NCI-H2196 treated with DMSO at 0.1 percent for 48 hours (cell line): ENCODE data around the gene SNAI3.
A peak's percentile ranks its signal among the peaks of the same experiment; 100 is the strongest.

Source experiments
- DNase-seq: peaks from one replicate; lab custom pipeline; 2025; ENCODE audit not compliant: unreplicated experiment; lab: John Stamatoyannopoulos, UW

The SNAI3 gene

DNA sequence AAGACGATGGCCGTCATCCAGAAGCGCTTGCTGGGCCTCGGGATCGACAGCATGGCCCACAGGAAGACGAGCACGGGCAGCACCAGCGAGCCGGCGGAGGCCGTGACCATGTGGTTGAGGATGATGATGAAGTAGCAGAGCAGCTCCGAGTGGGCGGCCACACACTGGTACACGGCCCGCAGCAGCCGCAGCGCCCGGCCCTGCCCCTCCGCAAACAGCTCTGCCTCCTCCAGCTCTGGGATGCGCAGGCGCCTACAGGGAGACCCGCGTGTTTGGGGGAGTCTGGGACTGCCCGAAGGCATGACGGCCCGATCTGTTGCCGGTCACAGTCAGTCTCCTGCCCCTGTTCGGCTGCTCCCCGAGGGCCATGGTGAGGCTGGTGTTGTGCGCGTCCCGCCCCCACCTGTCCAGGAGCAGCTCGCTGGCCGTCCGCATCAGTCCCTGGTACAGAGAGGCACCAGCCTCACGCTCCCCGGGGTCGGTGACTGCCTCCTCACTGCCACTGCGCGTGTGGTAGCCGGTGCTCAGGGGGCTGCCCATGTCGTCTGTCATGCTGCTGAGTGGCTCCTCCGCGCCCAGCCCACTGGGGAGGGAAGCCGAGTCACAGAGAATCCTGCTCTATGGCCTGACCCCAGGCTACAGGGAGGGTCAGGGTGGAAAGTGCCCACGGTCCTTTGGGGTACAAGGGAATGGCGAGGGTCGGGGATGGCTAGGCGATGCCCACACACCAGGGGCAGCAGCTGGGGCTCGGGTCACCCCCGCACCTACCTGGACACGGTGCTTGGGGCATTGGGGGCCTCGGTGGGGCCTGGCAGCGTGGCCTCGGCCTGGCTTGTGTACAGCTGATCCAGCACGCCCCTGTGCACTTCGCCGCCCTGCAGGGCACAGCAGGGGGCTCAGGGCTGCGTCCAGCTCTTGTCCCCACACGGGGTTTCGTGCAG lies 35.8 kb upstream of the SNAI3 start:
- no peak for DNase-seq

DNA sequence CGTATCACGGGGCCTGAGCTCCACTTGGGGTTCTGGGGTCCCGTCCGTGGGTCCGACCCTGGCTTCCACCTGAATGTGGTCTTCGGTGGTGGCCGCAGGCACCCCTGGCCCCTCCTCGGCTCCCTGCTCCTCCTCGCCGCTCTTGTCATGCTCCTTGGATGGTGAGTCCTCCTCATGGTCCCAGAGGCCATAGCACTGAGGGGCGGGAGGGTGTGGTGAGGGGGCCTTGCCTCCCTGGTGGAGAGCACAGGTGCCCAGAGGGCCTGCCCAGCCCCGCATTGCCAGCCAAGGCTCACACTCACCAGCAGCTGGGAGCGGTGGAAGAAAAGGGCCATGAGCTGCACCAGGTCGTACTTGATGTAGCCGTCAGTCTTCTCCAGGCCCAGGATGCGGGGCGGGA lies 34.9 kb upstream of the SNAI3 start:
- DNase-seq = no peak

DNA sequence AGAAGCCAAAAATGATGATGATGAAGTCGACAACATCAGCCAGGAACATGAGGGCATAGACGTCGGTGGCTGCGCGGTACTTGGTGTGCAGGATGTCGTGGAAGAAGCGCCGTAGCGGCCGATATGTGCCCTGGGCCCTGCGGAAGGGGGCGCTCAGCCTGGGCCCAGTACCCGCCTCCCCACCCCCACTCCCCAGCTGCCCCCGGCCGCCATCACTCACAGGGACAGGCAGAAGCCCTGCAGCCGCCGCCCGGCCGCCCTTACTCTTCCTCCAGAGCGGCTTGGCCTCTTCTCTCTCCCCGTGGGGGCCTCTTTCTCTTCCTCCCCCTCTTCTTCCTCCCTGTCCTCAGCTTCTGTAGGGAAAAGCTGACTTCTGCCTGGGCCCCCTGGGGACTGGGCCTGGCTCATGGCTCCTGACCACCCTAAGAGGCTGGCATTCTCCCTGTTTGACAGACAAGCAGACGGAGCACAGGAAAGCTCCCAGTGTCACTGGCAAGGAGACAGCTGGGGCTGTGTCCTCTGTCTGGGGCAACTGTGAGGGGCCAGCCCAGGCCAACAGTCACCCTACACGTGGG lies 34.2 kb upstream of the SNAI3 start:
- DNase-seq = no peak

DNA sequence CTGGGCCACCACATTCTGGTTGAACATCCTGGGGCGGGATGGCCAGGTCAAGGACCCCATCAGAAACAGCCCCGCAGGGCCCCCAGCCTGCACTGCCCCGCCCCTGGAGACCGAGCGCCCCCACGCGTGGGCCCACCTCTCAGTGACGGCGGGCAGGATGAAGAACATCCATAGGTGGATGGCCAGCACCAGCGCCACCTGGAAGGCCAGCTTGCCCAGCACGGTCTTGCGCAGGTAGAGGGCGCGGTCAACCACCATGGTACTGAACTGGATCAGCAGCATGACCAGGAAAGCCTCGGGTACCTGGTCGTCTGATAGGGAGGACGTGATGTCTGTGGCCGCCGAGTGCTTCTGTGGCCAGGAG lies 33.6 kb upstream of the SNAI3 start:
- DNase-seq = no peak

GRCh38 chr16:88719267-88719932 lies 33.1 kb upstream of the SNAI3 start:
- DNase-seq = no peak

DNA sequence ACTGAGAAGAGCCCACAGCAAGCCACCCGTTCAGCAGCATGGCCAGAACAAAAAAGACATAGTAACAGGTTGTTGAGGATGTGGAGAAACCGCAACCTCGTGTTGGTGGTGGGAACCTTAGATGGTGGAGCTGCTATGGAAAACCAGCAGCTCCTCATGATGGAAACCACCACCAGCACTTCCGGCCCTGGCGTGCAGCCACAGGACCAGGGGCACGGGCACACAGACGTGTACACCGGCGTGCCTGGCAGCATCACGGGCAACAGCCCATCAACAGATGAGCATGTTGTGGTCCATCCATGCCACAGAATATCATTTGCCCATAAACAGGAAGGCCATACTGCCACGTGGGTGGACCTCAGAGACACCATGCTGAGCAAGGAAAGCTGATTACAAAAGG lies 31.9 kb upstream of the SNAI3 start:
- DNase-seq = no peak

- no peak for DNase-seq
Measured at GRCh38 chr16:88716601-88717001, 30.3 kb upstream of the SNAI3 start.

- DNase-seq = no peak
Measured at GRCh38 chr16:88716201-88716600, 29.9 kb upstream of the SNAI3 start.

DNA sequence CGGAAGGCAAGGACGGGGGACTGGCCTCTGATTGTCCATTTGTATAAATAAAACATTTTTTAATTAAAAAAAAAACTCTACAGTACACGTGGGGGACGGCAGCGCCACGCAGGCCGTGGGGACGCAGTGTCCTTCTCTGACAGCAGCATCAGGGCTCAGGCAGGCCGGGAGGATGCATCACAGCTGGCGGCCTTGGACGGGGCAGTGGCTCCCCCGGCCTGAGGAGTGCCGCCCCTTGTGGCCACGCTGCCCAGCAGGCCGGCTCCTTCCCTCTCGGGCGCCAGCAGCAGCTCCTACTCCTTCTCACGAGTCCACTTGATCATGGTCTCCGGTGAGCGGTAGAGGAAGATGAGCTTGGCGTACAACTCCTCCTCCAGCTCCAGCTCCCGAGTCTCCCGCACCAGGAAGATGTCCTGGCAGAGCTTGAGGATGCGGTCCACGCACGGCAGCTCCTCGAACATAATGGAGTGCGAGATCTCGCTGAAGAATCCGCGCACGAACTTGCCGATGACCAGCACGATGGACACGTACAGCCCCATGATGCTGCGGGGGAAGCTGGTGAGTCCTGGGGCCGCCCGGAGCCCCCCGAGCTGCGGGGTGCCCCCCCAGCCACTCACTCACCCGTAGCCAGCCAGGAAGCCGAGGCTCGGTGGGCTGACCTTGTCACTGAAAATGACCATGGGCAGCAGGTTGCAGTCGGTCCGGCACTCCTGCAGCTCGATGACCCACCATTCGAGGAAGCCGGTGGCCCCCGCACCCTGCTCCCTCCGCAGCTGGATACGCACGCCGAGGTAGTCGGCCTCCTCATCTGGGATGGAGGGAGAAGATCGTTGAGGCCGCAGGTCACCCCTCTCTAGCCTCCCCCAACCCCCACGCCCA lies 29.2 kb upstream of the SNAI3 start:
- DNase-seq = no peak

DNA sequence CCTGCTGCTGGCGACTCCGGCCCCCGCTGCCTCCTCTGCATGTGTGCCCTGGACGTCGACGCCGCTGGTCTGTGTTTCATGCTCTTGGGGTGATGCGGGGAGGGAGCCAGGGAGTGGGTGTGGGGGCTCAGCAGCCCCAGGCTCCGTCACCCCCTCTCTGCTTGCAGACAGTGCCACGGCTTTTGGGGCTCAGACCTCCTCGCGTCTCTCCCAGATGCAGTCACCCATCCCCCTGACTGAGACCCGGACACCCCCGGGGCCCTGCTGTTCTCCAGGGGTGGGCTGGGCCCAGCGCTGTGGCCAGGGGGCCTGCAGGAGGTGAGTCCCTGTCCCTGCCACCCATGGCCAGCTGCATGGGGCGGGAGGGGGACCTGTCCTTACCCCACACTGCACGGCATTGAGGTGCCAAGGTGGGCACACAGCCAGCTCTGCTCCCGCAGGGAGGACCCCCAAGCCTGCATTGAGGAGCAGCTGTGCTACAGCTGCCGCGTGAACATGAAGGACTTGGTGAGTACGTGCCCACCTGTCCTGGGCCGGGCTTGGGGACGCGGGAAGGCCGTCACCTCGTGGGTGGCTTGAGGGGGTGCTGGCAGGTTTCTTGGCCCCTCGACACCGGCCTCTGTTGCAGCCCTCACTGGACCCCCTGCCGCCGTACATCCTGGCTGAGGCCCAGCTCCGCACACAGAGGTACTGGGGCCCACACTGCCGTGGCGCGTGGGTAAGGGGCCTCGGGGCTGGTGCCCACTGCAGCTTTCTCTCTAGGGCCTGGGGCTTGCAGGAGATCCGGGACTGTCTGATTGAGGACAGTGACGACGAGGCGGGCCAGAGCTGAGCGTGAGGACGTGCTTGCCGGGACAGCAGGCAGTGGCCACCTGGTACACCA lies 28.4 kb upstream of the SNAI3 start:
- DNase-seq = no peak

GRCh38 chr16:88713568-88714419 lies 27.5 kb upstream of the SNAI3 start:
- DNase-seq = no peak

DNA sequence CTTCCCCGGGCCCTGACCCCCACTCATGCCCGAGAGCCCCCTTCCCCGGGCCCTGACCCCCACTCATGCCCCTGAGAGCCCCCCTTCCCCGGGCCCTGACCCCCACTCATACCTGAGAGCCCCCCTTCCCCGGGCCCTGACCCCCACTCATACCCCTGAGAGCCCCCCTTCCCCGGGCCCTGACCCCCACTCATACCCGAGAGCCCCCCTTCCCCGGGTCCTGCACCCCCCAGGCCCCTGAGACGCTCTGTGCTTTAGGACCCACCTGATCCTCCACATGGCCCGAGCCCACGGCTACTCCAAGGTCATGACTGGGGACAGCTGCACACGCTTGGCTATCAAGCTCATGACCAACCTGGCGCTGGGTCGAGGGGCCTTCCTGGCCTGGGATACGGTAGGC lies 26.7 kb upstream of the SNAI3 start:
- no peak for DNase-seq

- DNase-seq = no peak
Measured at GRCh38 chr16:88712362-88712979, 26.2 kb upstream of the SNAI3 start.

DNA sequence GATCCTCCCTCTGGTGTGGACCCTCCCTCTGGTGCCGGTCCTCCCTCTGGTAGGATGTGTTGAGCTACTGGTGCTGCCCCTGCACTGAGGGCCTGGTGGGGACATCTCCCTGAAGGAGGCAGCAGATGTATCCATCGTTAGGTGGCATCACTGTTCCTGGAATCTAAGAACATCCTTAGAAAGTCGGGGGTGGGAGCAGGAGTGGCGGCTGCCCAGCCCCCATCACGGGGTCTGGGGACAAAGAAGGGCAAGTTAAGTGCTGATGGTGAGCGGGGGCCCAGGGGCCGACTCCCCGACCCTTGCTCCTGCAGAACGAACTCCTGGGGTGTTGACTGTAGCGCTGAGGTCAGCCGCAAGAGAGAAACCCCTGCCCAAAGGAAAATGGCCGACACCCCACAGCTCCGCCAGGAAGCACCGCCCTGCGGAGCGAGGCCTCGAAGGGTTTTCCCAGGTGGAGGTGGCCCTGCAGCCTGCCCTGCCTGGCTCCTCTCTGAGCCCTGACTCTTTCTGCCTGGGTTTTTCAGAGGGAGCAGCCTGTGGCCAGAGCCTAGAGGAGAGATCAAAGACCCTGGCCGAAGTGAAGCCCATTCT lies 25.5 kb upstream of the SNAI3 start:
- no peak for DNase-seq

DNA sequence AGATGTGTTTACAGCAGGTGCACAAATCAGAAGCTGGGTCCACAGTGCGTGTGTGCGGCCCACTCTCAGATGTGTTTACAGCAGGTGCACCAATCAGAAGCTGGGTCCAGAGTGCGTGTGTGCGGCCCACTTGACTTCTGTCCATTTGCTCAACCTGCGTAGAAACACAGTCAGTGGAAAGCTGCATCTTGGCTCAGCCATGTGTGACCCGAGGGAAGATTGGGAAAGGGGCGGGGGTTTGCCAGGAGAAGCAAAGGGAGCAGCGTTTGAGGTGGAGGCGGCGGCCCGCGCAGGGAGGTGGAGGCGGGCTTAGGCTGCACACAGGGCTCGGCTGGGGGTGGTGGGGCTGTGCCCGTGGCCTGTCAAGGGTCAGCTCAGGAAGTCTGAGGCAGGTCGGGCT lies 24.2 kb upstream of the SNAI3 start:
- no peak for DNase-seq

DNA sequence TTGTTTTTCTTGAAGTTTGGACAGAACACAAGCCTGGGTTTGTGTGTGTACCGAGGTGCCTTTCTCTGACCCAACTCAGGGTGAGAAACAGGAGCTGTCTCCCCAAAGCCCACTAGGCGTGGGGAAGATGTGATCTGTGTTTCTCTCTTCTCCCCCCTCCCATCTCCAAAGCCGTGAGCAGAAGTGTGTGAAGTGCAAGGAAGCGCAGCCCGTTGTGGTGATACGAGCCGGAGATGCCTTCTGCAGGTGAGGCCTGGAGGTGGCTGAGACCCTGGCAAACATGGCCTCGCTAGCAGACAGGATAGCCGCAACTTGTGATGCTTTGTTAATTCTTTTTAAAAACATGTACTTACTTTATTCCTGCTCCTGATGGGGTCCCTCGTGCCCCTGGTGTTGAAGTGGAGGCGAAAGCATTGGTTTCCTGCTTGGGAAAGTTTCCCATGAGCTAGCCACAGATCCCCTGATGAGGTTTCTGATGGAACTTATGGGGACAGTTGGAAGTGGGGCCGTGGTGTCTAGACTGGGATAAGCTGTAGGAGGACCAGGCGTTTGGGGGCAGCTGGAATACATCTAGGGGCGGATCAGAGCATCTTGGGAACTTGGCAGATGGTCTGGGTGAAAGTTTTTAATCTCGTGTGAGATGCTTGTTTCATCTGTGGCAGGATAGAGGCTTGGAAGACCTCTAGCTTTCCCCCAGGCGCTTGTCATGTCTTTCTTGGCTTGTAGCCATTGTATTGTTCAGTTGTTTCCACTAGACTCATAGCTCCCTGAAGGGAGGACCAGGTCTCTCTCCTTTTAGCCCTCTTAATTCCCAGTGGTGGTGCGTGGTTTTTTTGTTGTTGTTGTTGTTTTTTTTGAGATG lies 20.9 kb upstream of the SNAI3 start:
- no peak for DNase-seq

DNA sequence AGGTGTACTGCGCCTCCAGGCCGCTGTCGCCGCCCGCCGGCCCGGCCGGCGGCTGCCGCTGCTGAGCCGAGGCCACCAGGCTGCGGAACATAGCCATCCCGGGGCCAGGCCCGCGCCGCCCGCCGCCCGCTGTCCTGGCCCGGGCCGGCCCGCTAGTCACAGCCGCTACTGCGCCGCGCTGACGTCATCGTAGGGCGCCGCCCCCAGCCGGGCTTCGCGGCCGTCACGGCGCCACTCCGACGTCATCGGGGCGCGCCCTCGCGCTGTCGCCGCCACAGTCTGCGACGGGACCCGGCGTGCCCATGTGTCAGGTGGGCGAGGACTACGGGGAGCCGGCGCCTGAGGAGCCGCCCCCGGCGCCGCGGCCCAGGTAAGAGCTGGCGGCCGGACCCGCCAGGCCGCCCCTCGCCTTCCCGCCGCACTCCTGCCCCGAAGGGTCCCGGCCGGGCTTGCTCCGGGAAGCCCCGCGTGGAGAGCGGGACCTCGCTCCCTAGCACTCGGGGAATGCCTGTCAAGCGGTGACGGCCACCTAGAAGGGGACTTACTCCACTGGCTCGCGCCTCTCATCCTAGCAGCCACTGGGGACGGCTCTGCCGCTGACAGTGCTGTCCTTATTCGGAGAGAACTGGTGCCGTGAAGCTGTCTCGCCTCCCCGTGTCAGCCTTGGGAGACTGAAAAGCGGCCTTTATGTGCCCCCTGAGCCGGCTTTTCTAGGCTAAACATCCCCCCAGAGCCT lies 20.1 kb upstream of the SNAI3 start, which contains the start of the genes CTU2 and RNF166:
Gene CTU2, plus strand, starts transcription at position 275 of the 736 bp plus-strand sequence. Its CDS starts 28 bp downstream, at position 303.
Gene RNF166, minus strand, starts transcription at position 180 of the 736 bp plus-strand sequence. Its CDS starts 83 bp downstream, at position 97.
- peak; percentile 35 for DNase-seq
